Body of pancreas (tissue), 4 donors: Measurements from ENCODE around the gene RFTN1.

ENCODE experiments used
- POLR2A ChIP-seq, 3 donors: fragments of 450-650 bp; IDR thresholded peaks; one replicate each; pipeline ENCODE4 v1.6.1; 2016; ENCODE audit warnings: antibody characterized with exemption in 3 of 3, mild to moderate bottlenecking in 2 of 3
- TF ChIP-seq, protein P1 (sequence below), 7 experiments: fragments of 450-650 bp in 4 of 7; fragments of 200-600 bp in 3 of 7; sonication (generic) in 3 of 7; IDR thresholded peaks; one replicate each; pipeline ENCODE4 v1.5.1; 2016 to 2019; ENCODE audit warnings: antibody characterized with exemption in 7 of 7

DNA sequence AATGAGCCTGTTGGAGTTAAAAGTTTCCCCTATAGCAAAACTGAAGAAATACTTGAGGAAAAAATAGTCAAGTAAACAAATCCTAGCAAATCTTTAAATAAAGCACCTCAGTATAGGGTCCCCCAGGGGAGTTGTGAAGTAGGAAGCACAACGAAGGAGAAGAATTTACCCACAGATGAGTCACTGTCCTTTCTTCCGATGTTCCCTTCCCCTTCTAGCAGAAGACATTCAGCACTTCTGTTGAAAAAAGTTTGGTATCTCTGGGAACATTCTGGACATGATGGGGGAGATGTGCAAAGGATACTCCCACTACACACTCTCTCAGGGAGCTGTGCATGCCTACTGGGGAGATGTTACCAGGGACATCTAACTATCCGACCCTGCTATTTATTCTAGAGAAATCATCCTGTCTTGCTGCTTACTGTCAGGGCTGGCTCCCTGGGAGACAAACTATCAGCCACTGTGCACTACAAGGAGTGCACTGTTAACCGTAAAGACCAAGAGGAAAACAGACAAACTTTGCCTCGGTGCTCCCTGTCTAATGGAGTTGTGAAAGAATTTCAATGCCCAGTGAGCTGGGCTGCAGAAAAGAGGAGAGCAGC is 93.8 kb downstream of the RFTN1 start:
- TF ChIP-seq POLR2A (IDR thresholded peaks at IDR 0.05): no peak
- TF ChIP-seq, protein P1, sequence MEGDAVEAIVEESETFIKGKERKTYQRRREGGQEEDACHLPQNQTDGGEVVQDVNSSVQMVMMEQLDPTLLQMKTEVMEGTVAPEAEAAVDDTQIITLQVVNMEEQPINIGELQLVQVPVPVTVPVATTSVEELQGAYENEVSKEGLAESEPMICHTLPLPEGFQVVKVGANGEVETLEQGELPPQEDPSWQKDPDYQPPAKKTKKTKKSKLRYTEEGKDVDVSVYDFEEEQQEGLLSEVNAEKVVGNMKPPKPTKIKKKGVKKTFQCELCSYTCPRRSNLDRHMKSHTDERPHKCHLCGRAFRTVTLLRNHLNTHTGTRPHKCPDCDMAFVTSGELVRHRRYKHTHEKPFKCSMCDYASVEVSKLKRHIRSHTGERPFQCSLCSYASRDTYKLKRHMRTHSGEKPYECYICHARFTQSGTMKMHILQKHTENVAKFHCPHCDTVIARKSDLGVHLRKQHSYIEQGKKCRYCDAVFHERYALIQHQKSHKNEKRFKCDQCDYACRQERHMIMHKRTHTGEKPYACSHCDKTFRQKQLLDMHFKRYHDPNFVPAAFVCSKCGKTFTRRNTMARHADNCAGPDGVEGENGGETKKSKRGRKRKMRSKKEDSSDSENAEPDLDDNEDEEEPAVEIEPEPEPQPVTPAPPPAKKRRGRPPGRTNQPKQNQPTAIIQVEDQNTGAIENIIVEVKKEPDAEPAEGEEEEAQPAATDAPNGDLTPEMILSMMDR (IDR thresholded peaks at IDR 0.05): no peak
